GM21717 (cell line): ENCODE results near the gene MRPL39.

Experiments used
- ATAC-seq: cut with Tn5 transposase; IDR thresholded peaks from one replicate; pipeline ENCODE4 v1.9.1; 2021; ENCODE audit warnings: mild to moderate bottlenecking, moderate library complexity; ENCODE audit not compliant: unreplicated experiment

MRPL39 gene

DNA sequence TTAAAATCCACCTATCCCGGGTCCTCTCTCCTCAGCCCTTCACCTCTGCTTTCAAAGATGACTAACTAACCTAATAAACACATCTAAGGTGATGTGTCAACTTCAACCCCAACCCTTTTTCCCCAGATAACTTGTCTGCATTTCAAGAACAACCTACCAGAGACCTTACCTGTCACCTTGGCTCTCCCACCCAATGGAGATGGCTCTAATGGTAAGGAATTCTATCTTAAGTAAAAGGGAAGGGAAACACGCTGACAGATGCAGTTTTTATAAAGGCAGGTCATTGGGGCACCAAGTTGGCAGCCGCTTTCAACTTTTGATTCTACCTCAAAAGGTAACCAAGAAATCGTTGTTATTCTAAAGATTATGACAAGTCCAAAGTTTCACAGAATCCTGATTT lies 37.6 kb downstream of the MRPL39 start:
- ATAC-seq: no peak

DNA sequence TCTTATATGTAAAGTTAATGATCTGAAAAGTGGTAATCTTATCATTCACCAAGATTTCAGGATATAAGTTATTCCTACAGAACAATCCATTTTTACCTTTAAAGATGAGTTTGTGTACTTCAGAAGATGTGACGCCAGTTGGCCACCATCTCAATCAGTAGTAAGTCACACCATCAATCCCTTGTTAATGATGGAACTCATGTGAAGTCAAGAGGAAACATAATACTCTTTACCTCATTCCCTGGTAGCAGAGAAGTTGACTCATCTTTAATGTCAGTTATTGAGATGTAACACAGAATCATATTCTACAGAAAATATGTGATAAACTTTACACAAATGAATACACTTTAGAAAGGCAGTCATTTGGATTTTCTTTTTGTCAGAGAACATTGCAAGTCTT lies 38.2 kb downstream of the MRPL39 start:
- ATAC-seq: no peak

DNA sequence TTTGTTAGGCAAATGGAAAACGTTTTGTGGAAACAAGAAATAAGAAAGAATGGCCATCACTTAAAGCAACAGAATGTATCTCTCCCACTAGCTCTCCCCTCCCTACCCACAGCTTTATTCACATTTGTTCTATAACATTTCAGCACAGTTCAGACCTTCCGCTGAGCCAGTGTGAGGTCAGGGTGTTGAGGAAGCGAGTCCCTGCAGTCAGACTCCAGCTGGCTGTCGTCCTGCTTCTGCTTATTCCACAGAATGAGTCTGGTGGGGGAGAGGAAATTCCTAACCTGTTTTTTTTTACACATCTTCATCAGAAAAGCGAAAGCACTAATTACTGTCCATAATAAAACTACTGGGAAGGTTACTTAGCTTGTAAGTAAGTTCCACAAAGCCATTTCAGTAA lies 39.0 kb downstream of the MRPL39 start:
- no peak for ATAC-seq

DNA sequence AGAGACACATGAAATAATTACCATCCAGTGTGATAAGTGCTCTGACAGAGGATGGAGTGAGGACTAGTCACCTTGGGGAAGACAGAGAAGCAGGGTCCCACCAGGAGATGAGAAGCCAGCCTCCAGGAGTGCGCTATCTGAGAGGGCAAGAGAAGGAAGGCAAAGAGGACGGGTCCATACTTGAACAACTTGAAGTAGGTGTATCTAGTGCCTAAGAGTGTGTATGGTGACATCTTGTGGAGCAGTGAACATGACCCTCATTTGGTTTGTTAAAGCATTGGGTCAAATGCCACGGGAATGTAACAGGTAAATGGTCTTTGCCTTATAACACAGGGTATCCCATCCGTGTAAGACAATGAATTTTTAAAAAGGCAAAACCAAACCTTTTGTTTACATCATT lies 39.8 kb downstream of the MRPL39 start:
- no peak for ATAC-seq

DNA sequence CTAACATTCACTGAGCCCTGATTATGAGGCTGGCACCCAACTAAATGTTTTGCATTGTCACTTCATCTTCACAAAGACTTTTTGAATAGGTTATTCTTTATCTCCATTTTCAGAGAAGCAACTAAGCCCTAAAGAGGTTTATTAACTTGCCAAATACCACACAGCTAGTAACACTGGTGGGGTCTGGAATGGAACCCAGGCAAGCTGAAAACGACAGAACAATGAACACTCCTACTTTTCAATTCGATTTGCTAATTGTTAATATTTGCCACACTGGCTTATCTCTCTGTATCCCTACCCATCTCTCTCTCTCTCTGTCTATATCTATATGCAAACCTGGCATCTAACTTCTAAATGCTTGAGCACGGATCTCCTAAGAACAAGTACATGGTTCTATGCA lies 40.6 kb downstream of the MRPL39 start:
- ATAC-seq: no peak

DNA sequence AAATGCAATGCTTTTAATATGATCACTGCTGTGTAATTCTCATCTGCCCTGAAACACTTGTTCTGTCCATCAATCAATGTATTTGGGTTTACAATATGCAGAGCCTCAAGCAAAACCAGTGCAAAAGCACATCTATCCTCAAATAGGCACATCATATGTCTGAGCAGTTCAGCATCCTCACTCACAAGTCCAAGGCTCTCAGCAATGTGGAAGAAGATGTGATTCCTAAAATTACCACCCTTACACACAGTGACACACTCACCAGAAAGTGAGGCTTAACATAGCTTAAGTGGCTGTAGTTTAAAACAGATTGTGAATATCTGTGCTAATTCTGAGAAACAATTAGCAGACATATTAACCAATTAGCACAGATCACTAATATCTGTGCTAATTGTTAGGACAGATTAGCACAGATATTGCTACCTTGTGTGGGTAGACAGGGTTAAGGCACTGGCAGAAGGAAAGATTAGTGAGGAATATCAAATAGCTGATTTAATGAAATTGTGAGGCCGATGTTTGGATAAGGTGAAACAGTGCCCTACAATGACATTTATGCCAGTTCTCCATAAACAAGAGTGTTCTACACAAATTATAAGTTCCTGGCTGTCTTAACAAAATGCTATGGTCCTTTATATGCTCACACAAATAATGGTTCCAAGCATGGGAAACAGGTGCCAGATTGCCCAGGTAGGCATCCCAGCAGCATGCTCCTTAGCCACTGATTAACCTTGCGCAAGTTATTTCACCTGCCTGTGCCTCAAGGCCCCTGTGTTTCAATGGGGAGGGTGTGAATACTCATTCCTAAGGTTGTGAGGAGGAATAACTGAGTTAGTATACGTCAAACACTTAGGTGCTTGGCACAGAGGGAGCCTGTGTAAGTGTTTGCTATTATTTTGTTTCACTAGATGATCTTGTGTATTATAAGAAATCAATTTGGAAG lies 41.7 kb downstream of the MRPL39 start:
- no peak for ATAC-seq

DNA sequence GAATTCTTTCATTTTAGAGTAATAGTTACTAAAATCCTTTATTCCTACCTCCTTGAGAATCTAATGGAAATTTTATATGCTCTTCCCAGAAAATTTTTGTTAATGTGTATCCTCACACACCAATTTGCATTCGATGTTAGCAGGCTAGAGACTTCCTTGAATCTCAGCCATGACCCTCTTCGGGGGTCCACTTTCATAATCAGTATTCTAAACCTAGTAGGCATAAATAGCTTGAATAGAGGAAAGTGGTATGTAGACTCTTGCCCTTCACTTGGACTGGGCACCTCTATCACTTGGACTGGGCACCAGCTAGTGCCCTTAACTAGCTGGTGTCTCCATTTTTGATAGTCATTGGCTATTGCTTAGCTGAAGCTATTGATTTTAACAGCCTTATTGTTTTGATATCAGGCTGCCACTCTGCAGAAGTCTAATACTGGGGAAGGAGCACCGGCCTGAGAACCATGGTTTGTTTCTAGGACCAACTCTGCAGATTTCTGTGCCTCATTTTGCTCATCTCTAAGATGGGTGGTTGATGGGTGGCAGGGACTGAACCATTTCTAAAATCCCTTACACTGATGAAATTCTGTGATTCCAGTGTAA lies 42.8 kb downstream of the MRPL39 start:
- ATAC-seq: no peak

DNA sequence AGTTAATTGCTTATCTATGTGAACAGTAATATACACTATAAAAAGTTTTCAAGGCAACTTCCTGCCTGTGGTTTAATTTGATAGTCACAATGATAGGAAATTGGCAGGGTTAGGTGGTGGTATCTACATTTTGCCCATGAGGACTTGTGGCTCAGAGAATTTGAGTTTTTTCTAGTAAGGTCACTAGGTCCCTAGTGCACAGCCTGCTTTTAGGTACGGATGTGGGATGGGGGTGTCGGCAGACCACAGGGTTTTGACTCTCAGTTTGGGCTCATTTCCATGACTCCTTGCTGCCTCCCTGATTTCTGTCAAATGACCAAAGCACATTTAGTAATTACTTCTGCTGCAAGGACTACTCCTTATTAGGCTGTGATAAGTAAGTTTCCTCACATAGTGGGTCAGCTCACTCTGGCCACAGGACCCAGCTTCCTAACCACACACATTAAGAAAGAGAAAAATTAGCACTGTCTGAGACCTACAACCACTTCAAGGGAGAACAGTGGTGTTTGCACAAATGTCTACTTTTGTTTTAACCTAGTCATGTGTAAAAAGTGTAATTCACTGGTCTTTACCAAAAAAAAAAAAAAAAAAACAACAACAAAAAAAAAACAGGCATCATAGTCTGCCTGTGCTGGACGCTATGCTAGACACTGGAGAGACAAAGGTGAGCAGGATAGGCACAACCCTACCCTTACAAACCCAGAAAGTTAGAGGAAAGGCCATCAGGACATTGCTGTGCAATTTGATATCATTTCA lies 43.7 kb downstream of the MRPL39 start:
- ATAC-seq: no peak

DNA sequence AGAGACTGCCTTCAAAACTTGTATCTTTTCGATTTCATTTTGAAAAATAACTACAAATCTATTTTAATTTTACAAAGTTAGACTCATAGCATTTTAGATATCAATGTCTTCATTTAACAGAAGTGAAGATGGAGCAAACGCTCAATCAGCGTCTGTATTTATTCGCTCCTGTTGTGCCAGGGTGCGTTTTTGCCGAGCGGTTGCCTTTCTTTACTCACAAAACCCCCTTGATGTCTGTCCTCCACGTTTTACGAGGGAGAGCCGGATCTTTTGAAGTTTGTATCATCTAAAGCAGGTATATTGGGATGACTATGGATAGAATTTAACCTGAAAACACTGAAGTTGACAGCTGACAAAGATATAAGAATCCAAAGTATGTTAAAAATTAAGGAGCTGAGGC lies 44.6 kb downstream of the MRPL39 start:
- no peak for ATAC-seq

DNA sequence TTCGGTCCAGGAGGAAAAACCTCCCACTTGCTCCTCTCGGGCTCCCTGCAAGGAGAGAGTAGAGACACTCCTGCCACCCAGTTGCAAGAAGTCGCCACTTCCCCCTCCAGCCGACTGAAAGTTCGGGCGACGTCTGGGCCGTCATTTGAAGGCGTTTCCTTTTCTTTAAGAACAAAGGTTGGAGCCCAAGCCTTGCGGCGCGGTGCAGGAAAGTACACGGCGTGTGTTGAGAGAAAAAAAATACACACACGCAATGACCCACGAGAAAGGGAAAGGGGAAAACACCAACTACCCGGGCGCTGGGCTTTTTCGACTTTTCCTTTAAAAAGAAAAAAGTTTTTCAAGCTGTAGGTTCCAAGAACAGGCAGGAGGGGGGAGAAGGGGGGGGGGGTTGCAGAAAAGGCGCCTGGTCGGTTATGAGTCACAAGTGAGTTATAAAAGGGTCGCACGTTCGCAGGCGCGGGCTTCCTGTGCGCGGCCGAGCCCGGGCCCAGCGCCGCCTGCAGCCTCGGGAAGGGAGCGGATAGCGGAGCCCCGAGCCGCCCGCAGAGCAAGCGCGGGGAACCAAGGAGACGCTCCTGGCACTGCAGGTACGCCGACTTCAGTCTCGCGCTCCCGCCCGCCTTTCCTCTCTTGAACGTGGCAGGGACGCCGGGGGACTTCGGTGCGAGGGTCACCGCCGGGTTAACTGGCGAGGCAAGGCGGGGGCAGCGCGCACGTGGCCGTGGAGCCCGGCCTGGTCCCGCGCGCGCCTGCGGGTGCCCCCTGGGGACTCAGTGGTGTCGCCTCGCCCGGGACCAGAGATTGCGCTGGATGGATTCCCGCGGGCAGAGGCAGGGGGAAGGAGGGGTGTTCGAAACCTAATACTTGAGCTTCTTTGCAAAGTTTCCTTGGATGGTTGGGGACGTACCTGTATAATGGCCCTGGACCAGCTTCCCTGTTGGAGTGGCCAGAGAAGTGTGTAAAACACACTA lies 45.3 kb downstream of the MRPL39 start:
- ATAC-seq: peak; percentile 43

DNA sequence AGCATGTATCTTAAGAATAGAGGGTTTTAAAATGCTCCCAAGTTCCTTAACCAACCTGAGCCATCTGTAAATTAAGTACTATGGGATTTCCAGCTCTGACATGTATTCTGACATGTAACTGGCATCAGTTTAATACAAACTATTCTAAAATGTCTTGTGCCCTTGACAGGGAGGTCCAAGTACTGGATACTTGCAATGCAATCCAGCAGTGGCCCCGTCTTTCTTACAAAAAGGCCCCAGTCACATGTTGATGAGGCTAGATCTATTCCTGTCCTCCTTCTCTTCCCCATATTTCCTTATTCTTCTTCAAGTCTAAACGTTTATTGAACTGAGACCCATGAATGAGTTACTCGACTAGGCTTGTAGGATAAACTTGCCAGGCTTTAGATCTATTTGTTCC lies 46.4 kb downstream of the MRPL39 start:
- no peak for ATAC-seq

DNA sequence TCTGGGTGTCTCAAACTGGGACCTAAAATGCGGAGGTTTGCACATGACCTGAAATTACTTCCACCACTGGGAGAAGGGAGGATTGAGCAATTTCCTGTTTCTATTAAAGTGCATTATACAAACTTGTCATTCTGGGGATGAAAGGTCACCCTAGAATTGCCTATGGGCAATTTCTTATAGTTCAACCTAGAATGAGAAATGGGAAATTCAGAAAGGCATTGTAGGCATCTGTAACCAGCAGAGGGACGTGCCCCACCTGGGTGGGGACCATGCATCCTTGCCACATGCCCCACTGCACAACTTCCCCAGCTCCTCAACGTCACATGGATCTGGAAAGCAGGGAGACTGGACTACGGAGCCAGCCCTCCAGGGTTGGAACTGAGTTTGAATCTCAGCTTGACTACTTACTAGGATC lies 47.0 kb downstream of the MRPL39 start:
- ATAC-seq: no peak

DNA sequence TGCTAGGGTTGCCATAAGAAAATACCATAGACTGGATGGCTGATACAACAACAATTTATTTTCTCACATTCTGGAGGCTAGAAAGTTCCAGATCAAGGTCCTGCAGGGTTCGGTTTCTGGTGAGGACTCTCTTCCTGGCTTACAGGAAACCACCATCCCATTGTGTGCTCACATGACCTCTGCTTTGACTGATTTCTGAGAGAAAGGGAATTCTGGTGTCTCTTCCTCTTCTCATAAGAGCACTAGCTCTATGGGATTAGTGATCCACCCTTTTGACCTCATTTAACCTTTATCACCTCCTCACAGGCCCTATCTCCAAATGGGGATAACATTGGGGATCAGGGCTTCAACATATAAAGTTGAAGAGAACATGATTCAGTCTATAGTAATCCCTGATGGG lies 47.5 kb downstream of the MRPL39 start:
- ATAC-seq: no peak

DNA sequence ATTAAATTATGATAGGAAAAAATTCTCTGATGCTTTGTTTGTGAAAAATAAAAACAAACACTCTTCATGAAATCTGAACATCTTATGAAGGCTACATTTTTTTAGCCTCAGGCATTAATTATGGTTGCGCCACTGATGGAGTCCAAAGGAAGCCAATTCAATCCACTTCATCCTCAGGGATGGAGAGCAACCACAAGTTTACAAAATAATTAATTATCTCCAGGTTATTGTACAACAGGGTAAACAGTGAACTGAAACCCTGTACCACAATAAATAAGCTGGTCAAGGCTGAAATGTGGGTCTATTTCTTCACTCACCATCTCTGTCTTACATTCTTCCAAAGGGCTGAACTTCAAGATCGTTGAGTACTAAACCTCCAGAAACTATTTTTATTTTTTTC lies 49.2 kb downstream of the MRPL39 start:
- ATAC-seq: no peak

DNA sequence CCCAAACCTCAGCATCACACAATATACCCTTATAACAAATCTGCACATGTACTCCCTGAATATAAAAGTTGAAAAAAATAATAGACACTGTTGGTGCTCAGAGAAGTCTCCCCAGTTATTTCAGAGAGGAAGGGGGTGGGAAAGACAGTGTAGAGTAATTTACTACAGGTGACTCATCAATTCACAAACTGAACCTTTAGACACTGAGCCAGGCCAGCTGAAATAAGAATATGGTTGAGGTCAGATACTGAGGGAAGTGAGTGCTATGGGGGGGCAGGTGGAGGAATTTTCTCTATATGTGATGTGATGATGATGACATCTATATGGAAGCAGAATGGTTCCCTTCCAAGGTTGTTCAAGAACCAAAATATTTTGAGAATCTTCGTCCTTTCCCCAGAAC lies 50.1 kb downstream of the MRPL39 start:
- no peak for ATAC-seq

DNA sequence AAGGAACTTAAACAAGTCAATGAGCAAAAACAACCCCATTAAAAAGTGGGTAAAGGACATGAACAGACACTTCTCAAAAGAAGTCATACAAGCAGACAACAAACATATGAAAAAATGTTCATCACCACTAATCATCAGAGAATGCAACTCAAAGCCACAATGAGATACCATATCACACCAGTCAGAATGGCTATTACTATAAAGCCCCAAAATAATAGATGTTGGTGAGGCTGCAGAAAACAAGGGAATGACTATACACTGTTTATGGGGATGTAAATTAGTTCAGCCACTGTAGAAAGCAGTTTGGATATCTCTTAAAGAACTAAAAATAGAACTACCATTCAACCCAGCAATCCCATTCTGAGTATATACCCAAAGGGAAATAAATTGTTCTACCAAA lies 51.2 kb downstream of the MRPL39 start:
- ATAC-seq: no peak

DNA sequence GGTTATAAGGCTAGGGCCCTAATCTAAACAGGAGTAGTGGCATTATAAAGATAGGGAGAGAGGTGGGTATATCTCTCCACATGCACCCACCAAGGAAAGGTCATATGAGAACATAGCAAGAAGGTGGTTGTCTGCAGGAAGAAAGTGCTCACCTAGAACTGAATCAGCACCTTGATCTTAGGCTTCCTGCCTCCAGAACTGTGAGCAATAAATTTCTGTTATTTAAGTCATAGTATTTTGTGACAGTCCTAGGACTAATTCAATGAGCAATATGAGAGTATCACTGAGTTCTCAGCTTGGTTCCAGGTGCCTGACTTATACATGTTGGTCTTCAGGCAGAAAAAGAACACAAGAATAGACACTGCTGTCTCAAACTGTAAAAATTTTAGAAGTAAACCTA lies 51.8 kb downstream of the MRPL39 start:
- ATAC-seq: no peak

DNA sequence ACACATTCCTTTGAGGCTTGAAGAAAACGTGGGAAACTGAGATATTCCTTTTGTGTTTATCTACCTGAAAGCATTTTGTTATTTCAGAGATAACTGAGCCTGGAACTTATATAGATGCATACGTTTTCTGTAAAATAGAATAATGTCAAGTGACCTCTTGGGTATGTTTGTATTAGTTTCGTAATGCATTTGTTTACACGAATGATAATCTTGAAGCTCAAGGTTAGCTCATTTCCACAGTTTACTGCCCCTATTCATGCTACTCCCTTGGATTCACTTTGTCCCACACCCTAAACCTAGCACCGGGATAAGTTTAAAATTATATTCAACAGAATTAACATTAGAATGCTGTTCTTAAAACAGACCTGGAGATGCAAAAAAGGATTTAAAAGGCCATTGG lies 54.4 kb downstream of the MRPL39 start:
- ATAC-seq: no peak

DNA sequence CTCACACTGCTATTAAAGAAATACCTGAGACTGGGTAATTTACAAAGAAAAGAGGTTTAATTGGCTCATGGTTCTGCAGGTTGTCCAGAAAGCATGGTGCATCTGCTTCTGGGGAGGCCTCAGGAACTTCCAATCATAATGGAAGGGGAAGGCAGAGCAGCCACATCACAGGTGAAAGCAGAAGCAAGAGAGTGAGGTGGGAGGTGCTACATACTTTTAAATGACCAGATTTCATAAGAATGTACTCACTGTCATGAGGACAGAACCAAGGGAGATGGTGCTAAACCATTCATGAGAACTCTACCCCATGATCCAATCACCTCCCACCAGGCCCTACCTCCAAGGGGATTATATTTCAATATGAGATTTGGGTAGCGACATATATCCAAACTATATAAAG lies 55.7 kb downstream of the MRPL39 start:
- ATAC-seq: no peak

DNA sequence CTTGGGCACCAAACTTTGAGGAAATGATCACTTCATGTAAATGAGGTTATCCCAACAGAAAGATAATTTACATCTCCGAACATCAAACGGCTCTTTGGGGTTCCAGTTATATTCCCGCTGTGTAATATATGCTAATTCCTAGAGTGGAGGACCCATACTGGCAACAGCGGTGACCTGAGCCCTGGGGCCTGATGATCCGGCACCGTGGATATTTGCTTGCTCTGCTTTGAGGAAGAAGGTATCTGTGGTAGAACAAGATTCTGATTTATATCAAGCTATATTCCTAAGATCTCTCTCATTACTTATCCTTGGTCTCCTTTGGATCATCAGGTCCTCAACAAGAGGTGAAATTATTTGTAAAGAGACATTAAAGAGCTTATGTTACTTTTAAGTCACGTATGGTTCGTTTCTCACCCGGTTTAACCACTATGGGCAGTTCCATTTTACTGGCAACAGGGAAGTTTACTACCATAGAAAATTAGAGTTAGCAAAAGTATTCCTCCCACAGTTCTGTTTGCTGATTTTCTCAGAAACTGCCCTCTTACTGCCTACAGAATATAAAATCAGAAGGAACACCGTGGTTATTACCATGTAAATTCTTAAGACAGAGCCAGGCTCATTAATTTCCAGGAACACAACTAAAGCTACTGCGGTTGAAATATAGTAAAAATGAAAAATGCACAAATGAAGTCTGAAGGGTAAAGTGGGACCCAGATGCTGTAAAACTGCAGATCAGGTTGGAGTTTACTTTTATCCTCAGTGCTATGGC lies 56.7 kb downstream of the MRPL39 start:
- no peak for ATAC-seq
